HepG2 (cell line): Measurements from ENCODE around the gene ABHD6. TPM values are rescaled to one million over a fixed set of nuclear protein-coding genes. Genes with fewer than 3 reads are reported as not detected.
A peak's percentile ranks its signal among the peaks of the same experiment; 100 is the strongest.

Experiments used
- CENPT ChIP-seq: sonication (generic); formaldehyde crosslinking; IDR thresholded peaks from 2 replicates; pipeline ENCODE4 v1.8.0; 2022; ENCODE audit warnings: low read depth, mild to moderate bottlenecking, moderate library complexity, missing genetic modification reagents
- CREB3 ChIP-seq: sonication (generic); formaldehyde crosslinking; IDR thresholded peaks from 2 replicates; pipeline ENCODE4 v1.5.0; 2020; ENCODE audit warnings: missing genetic modification reagents
- CSRNP1 ChIP-seq: sonication (generic); formaldehyde crosslinking; IDR thresholded peaks from 2 replicates; pipeline ENCODE4 v1.8.1; 2023; ENCODE audit warnings: mild to moderate bottlenecking, missing genetic modification reagents
- FOXC1 ChIP-seq: sonication (generic); formaldehyde crosslinking; IDR thresholded peaks from 2 replicates; pipeline ENCODE4 v1.8.0; 2022; ENCODE audit warnings: mild to moderate bottlenecking, missing genetic modification reagents, borderline replicate concordance
- MEIS2 ChIP-seq: sonication (generic); formaldehyde crosslinking; IDR thresholded peaks from 2 replicates; pipeline ENCODE4 v1.9.0; 2021; ENCODE audit warnings: mild to moderate bottlenecking, missing genetic modification reagents
- MXD4 ChIP-seq: IDR thresholded peaks from 2 replicates; pipeline ENCODE4 v1.6.1; 2016; ENCODE audit warnings: mild to moderate bottlenecking, missing biosample characterization, missing genetic modification reagents
- SOX13 ChIP-seq, 3 experiments: fragments of 450-650 bp in 1 of 3; sonication (generic) in 1 of 3; formaldehyde crosslinking in 1 of 3; IDR thresholded peaks in 2 of 3; conservative IDR thresholded peaks in 1 of 3; 2 replicates each; pipeline versions ENCODE4 v1.5.0 to v1.6.1; 2016 to 2020; ENCODE audit warnings: antibody characterized with exemption in 1 of 3, mild to moderate bottlenecking in 1 of 3, missing compliant biosample characterization in 1 of 3, missing genetic modification reagents in 1 of 3, moderate library complexity in 1 of 3
- TBP ChIP-seq: sonication (generic); formaldehyde crosslinking; IDR thresholded peaks from 2 replicates; pipeline ENCODE4 v1.5.0; 2020; ENCODE audit warnings: missing genetic modification reagents
- TFDP1 ChIP-seq: IDR thresholded peaks from 2 replicates; pipeline ENCODE4 v1.6.1; 2016; ENCODE audit warnings: missing compliant biosample characterization, missing genetic modification reagents, borderline replicate concordance
- ZNF142 ChIP-seq: sonication (generic); formaldehyde crosslinking; IDR thresholded peaks from 2 replicates; pipeline ENCODE4 v1.4.0; 2020; ENCODE audit warnings: missing genetic modification reagents
- ZNF20 ChIP-seq: sonication (generic); formaldehyde crosslinking; IDR thresholded peaks from 2 replicates; pipeline ENCODE4 v1.4.0; 2020; ENCODE audit warnings: mild to moderate bottlenecking, moderate library complexity, missing genetic modification reagents
- ZNF558 ChIP-seq: sonication (generic); formaldehyde crosslinking; IDR thresholded peaks from 2 replicates; pipeline ENCODE4 v1.9.0; 2022; ENCODE audit warnings: mild to moderate bottlenecking, missing genetic modification reagents, borderline replicate concordance
- ZNF703 ChIP-seq: sonication (generic); formaldehyde crosslinking; IDR thresholded peaks from 2 replicates; pipeline ENCODE4 v1.5.1; 2020; ENCODE audit warnings: missing genetic modification reagents, mild to moderate bottlenecking, moderate library complexity, borderline replicate concordance
- ZNF800 ChIP-seq: sonication (generic); formaldehyde crosslinking; IDR thresholded peaks from 2 replicates; pipeline ENCODE4 v1.4.0; 2020; ENCODE audit warnings: missing genetic modification reagents
- ZSCAN21 ChIP-seq: sonication (generic); formaldehyde crosslinking; IDR thresholded peaks from 2 replicates; pipeline ENCODE4 v1.8.0; 2022; ENCODE audit warnings: mild to moderate bottlenecking, missing genetic modification reagents, moderate library complexity, borderline replicate concordance
- polyA plus RNA-seq, 8 experiments: library from polyadenylated mRNA; depleted of rRNA in 3 of 8; stranded (reverse) in 7 of 8; unstranded in 1 of 8; fragments of >200 nt; fragmentation: Illumina TruSeq in 4 of 8; extraction: Trizol in 4 of 8; gene quantifications; 2 replicates each; pipeline versions ENCODE4 v1.2.1 to v1.2.3, GENCODE V29; 2011 to 2016; ENCODE audit warnings: low read depth in 4 of 8, missing spikeins in 1 of 8, mixed read lengths in 1 of 8; ENCODE audit not compliant: insufficient read depth in 1 of 8
- total RNA-seq, 5 experiments: library from RNA; depleted of rRNA; stranded (reverse); fragments of >200 nt; fragmentation: Illumina TruSeq; extraction: Trizol; gene quantifications; 2 replicates each; pipeline ENCODE4 v1.2.3, GENCODE V29; 2016; ENCODE audit warnings: low read depth in 1 of 5

ABHD6 gene
- total and polyA plus RNA-seq, 2 of the 13 experiments (the other 11 are each of a cell fraction or from before 2014, with no cell fraction given) = 9.0 to 17.2 TPM

GRCh38 chr3:58237941-58238681 is 519 bp downstream of the ABHD6 start (continued):
- TF ChIP-seq ZNF800 (0 out of 2 replicates have a peak, but pooled peaks have one; percentile 56), ZSCAN21 (CRISPR knock-in tag) (peak; percentile 47; the same call in 1 of the 2 replicates), ZNF558 (CRISPR knock-in tag) (peak; percentile 74; the same call in 1 of the 2 replicates), TFDP1 (CRISPR knock-in tag) (peak; percentile 80; the same call in 1 of the 2 replicates), MEIS2 (CRISPR knock-in tag) (no peak), CSRNP1 (CRISPR knock-in tag) (peak; percentile 60; the same call in 1 of the 2 replicates), ZNF703 (CRISPR knock-in tag) (no peak; the same call in 1 of the 2 replicates), FOXC1 (CRISPR knock-in tag) (peak; percentile 53; the same call in 1 of the 2 replicates), ZNF20 (no peak), ZNF142 (CRISPR knock-in tag) (peak; percentile 73; the same call in 1 of the 2 replicates), CENPT (no peak), CREB3 (no peak), MXD4 (peak; percentile 82; the same call in 1 of the 2 replicates), SOX13 (IDR thresholded peaks at IDR 0.05) (no peak), SOX13 (CRISPR knock-in tag; conservative IDR thresholded peaks at IDR 0.05 in 1 of 2, IDR thresholded peaks at IDR 0.05 in 1 of 2) (peak in 1 of 2 experiments; percentile 55; a peak in 1 of 4 replicates), TBP (no peak)
